Neural cell (in vitro differentiated cells): ENCODE results near the gene MS4A3.

ENCODE experiments used
- EP300 ChIP-seq: fragments of 450-650 bp; conservative IDR thresholded peaks from 2 replicates; pipeline ENCODE4 v1.6.1; 2014; ENCODE audit warnings: antibody characterized with exemption, mild to moderate bottlenecking, moderate library complexity; ENCODE audit not compliant: poor library complexity, severe bottlenecking
- EZH2 ChIP-seq: fragments of 200-600, 300-800 bp; shearing (Covaris generic), sonication (generic); IDR thresholded peaks from 2 replicates; pipeline ENCODE4 v1.6.1; 2014; ENCODE audit warnings: antibody characterized with exemption, low read length, borderline replicate concordance, mild to moderate bottlenecking; ENCODE audit not compliant: insufficient read depth, poor library complexity, severe bottlenecking
- MXI1 ChIP-seq: fragments of 450-650 bp; conservative IDR thresholded peaks from 2 replicates; pipeline ENCODE4 v1.6.1; 2014; ENCODE audit warnings: antibody characterized with exemption, mild to moderate bottlenecking; ENCODE audit not compliant: poor library complexity, severe bottlenecking
- POLR2AphosphoS5 ChIP-seq: IDR thresholded peaks from 2 replicates; pipeline ENCODE4 v1.6.1; 2012
- RAD21 ChIP-seq: fragments of 450-650 bp; conservative IDR thresholded peaks from 2 replicates; pipeline ENCODE4 v1.6.1; 2014; ENCODE audit warnings: antibody characterized with exemption, mild to moderate bottlenecking, moderate library complexity
- SMC3 ChIP-seq: fragments of 450-650 bp; conservative IDR thresholded peaks from 2 replicates; pipeline ENCODE4 v1.6.1; 2014; ENCODE audit warnings: antibody characterized with exemption, mild to moderate bottlenecking, moderate library complexity; ENCODE audit not compliant: poor library complexity
- TAF1 ChIP-seq: IDR thresholded peaks from 2 replicates; pipeline ENCODE4 v1.6.1; 2012; ENCODE audit warnings: low read depth
- TF ChIP-seq, protein P1 (sequence below): fragments of 450-650 bp; IDR thresholded peaks from 2 replicates; pipeline ENCODE4 v1.5.1; 2014; ENCODE audit warnings: antibody characterized with exemption, mild to moderate bottlenecking, moderate library complexity; ENCODE audit not compliant: poor library complexity, severe bottlenecking
- TF ChIP-seq, protein P2 (sequence below): IDR thresholded peaks from 2 replicates; pipeline ENCODE4 v1.6.1; 2012; ENCODE audit warnings: borderline replicate concordance

DNA sequence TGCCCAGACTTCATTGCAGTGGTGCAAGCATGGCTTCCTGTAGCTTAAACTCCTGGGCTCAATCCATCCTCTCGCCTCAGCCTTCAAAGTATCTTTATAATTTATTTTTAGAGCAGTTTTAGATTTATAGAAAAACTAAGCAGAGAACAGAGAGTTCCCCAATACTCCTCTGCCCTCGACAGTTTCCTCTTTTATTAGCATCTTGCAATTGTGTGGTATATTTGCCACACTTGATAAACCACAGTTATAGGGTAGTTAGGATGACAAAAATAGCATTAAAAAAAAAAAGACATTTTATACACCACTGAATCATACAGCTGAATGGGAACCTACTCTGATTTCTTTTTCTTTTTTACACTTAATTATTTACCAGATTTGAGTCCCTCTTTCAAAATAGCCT is 63.2 kb downstream of the MS4A3 start:
- TF ChIP-seq EP300 = no peak
- TF ChIP-seq POLR2AphosphoS5 = no peak
- TF ChIP-seq MXI1 = no peak
- TF ChIP-seq, protein P1, sequence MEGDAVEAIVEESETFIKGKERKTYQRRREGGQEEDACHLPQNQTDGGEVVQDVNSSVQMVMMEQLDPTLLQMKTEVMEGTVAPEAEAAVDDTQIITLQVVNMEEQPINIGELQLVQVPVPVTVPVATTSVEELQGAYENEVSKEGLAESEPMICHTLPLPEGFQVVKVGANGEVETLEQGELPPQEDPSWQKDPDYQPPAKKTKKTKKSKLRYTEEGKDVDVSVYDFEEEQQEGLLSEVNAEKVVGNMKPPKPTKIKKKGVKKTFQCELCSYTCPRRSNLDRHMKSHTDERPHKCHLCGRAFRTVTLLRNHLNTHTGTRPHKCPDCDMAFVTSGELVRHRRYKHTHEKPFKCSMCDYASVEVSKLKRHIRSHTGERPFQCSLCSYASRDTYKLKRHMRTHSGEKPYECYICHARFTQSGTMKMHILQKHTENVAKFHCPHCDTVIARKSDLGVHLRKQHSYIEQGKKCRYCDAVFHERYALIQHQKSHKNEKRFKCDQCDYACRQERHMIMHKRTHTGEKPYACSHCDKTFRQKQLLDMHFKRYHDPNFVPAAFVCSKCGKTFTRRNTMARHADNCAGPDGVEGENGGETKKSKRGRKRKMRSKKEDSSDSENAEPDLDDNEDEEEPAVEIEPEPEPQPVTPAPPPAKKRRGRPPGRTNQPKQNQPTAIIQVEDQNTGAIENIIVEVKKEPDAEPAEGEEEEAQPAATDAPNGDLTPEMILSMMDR = no peak
- no peak for TF ChIP-seq TAF1
- TF ChIP-seq, protein P2, sequence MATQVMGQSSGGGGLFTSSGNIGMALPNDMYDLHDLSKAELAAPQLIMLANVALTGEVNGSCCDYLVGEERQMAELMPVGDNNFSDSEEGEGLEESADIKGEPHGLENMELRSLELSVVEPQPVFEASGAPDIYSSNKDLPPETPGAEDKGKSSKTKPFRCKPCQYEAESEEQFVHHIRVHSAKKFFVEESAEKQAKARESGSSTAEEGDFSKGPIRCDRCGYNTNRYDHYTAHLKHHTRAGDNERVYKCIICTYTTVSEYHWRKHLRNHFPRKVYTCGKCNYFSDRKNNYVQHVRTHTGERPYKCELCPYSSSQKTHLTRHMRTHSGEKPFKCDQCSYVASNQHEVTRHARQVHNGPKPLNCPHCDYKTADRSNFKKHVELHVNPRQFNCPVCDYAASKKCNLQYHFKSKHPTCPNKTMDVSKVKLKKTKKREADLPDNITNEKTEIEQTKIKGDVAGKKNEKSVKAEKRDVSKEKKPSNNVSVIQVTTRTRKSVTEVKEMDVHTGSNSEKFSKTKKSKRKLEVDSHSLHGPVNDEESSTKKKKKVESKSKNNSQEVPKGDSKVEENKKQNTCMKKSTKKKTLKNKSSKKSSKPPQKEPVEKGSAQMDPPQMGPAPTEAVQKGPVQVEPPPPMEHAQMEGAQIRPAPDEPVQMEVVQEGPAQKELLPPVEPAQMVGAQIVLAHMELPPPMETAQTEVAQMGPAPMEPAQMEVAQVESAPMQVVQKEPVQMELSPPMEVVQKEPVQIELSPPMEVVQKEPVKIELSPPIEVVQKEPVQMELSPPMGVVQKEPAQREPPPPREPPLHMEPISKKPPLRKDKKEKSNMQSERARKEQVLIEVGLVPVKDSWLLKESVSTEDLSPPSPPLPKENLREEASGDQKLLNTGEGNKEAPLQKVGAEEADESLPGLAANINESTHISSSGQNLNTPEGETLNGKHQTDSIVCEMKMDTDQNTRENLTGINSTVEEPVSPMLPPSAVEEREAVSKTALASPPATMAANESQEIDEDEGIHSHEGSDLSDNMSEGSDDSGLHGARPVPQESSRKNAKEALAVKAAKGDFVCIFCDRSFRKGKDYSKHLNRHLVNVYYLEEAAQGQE = no peak
- TF ChIP-seq EZH2 = no peak
- no peak for TF ChIP-seq RAD21
- TF ChIP-seq SMC3 = no peak
